ENCODE measurements around the gene RENBP.

Gene RENBP

GRCh38 chrX:153957224-153957623 lies 12.8 kb upstream of the RENBP start:
- TF ChIP-seq USF1 (IDR thresholded peaks at IDR 0.05): no peak

GRCh38 chrX:153956044-153956907 lies 11.8 kb upstream of the RENBP start:
- TF ChIP-seq TCF12 (IDR thresholded peaks at IDR 0.05; ENCODE audit: low read depth): no peak
- TF ChIP-seq TAF1 (IDR thresholded peaks at IDR 0.05; ENCODE audit: low read depth): no peak
- TF ChIP-seq ZBTB7A (IDR thresholded peaks at IDR 0.05; ENCODE audit: low read depth): no peak
- TF ChIP-seq CREB1 (IDR thresholded peaks at IDR 0.05; ENCODE audit: low read depth): no peak
- TF ChIP-seq TEAD4 (IDR thresholded peaks at IDR 0.05): no peak
- no peak for TF ChIP-seq RAD21 (IDR thresholded peaks at IDR 0.05; ENCODE audit: low read depth)
- no peak for TF ChIP-seq MAX (IDR thresholded peaks at IDR 0.05)
- TF ChIP-seq USF1 (IDR thresholded peaks at IDR 0.05): no peak
- TF ChIP-seq REST (IDR thresholded peaks at IDR 0.05; ENCODE audit: low read depth): no peak
- no peak for TF ChIP-seq FOXM1 (IDR thresholded peaks at IDR 0.05; ENCODE audit: borderline replicate concordance, low read depth)

- no peak for TF ChIP-seq USF1 (IDR thresholded peaks at IDR 0.05)
- no peak for TF ChIP-seq ZBTB7A (IDR thresholded peaks at IDR 0.05; ENCODE audit: low read depth)
- TF ChIP-seq TAF1 (IDR thresholded peaks at IDR 0.05; ENCODE audit: low read depth): no peak
Observed at GRCh38 chrX:153955228-153955732, 10.8 kb upstream of the RENBP start.

- TF ChIP-seq TEAD4 (IDR thresholded peaks at IDR 0.05): no peak
Observed at GRCh38 chrX:153954558-153955227, 10.2 kb upstream of the RENBP start.

- TF ChIP-seq FOXM1 (IDR thresholded peaks at IDR 0.05; ENCODE audit: borderline replicate concordance, low read depth) (no peak), NFIC (IDR thresholded peaks at IDR 0.05) (no peak), RAD21 (IDR thresholded peaks at IDR 0.05; ENCODE audit: low read depth) (no peak), CREB1 (IDR thresholded peaks at IDR 0.05; ENCODE audit: low read depth) (no peak), USF1 (IDR thresholded peaks at IDR 0.05) (no peak), MAX (IDR thresholded peaks at IDR 0.05) (no peak), CEBPB (IDR thresholded peaks at IDR 0.05) (no peak), REST (IDR thresholded peaks at IDR 0.05; ENCODE audit: low read depth) (no peak), ZBTB7A (IDR thresholded peaks at IDR 0.05; ENCODE audit: low read depth) (no peak), TAF1 (IDR thresholded peaks at IDR 0.05; ENCODE audit: low read depth) (no peak), EGR1 (IDR thresholded peaks at IDR 0.05) (no peak), TEAD4 (IDR thresholded peaks at IDR 0.05) (no peak), TCF12 (IDR thresholded peaks at IDR 0.05; ENCODE audit: low read depth) (no peak)
Observed at GRCh38 chrX:153953892-153954557, 9.6 kb upstream of the RENBP start.

All from Ishikawa (cell line).